ENCODE measurements around the gene CAPG. TPM values are rescaled to one million over a fixed set of nuclear protein-coding genes. Genes with fewer than 3 reads are reported as not detected.

CAPG gene
- total and polyA plus RNA-seq, 2 of the 4 experiments (the other 2 are of a cell fraction), result 79.9 to 98.3 TPM

DNA sequence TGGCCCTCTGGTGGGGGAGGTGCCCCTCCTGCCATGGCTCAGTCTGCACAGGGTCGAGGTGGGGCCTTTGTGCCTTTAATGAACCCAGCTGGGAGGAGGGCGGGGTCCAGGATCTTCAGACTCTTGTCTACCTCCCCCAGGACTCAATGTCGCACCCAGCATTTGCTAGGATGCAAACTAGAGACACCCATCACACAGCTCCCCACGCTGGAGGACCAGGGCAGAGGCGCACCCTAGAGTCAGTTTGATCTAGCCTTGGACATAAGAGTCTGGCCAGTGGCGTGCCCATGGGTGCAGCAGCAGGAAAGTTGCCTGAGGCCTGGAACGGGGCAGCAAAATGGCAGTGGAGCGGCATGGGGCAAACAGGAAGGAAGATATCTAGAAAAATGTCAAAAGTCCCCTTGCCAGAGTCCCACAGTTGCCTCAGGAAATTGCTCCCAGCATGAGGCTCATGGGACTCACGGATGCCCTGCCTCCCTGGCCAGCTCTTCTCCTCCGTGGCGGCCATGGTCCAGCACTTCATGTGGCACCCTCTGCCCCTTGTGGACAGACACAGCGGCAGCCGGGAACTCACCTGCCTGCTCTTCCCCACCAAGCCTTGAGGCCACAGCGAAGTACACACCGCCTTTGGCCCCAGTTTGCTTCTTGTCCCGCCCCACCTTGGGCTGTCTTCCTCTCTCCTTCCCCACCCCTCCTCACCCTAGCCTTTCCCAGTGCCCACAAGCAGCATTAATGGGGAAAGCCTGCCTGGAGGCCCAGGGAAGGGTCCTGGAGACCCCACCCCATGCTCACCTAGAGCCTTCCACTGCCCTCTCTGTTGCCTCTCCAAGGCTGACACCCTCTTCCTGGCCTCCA lies 26.0 kb upstream of the CAPG start:
- H2AFZ ChIP-seq (replicated peaks; ENCODE audit: low read length, poor library complexity), result peak overlapping the region; percentile 45
- peak overlapping the region; percentile 89 for H2AK5ac ChIP-seq (ENCODE audit: low read depth, low read length)
- H4K8ac ChIP-seq (ENCODE audit: low read depth in 2 of 2, low read length in 2 of 2), result peak overlapping the region; percentile 89 to 95; a peak in 2 of 4 replicates
- peak overlapping the region; percentile 77; the same call in 1 of the 2 replicates for H3K27ac ChIP-seq (ENCODE audit: insufficient read depth, low read length)
- peak overlapping the region; percentile 81 for H4K91ac ChIP-seq (ENCODE audit: insufficient read depth, low read depth, low read length)
- H3K14ac ChIP-seq (replicated peaks; ENCODE audit: low read depth, low read length), result peak overlapping the region; percentile 59; the same call in 1 of the 2 replicates
- peaks cover 29% of the 10 kb centered on the region for H3K4me1 ChIP-seq (ENCODE audit: control insufficient read depth, insufficient read depth, low read length)
- H2BK15ac ChIP-seq (ENCODE audit: low read depth, low read length), result peak overlapping the region; percentile 79; the same call in 2 of the 3 replicates
- no peak overlapping the region for H3K4me2 ChIP-seq (ENCODE audit: low read depth, low read length)
- peak overlapping the region; percentile 54 for H2BK20ac ChIP-seq (ENCODE audit: low read depth, low read length)
- peaks cover 0 to 10% of the 10 kb centered on the region in 2 experiments; a peak in 1 of 4 replicates for H3K79me1 ChIP-seq (ENCODE audit: low read depth in 1 of 2, low read length in 2 of 2)
- POLR2A ChIA-PET (ENCODE audit: unreplicated experiment), result no interaction called here
- peak overlapping the region; percentile 73 for H2BK5ac ChIP-seq (ENCODE audit: low read depth, low read length, poor library complexity, severe bottlenecking)
- H4K5ac ChIP-seq (ENCODE audit: low read depth, low read length), result peak overlapping the region; percentile 87; the same call in 1 of the 2 replicates
- H3K27me3 ChIP-seq (ENCODE audit: control insufficient read depth, insufficient read depth, low read length), result no peaks in the 10 kb centered on the region
- in situ Hi-C loops (cut with MboI; ENCODE audit: low sequenced_read_pairs), result no loop called here
- H3K9me3 ChIP-seq (ENCODE audit: control insufficient read depth, insufficient read depth, low read length), result no peaks in the 10 kb centered on the region
- H3K4ac ChIP-seq (ENCODE audit: low read depth, low read length), result peak overlapping the region; percentile 94
- H3K36me3 ChIP-seq (ENCODE audit: control insufficient read depth, insufficient read depth, low read length), result no peaks in the 10 kb centered on the region
- 93% methylated on average over 10 of the region's 16 CpGs; no CpG with 5 or more reads in 1 of the 2 experiments for WGBS, 2 experiments (ENCODE audit: extremely low coverage in 2 of 2, insufficient read length in 1 of 2)
- no peak overlapping the region; the same call in 1 of the 2 replicates for H3K18ac ChIP-seq (ENCODE audit: low read depth, low read length)
- peak overlapping the region; percentile 86 for H2AK9ac ChIP-seq (replicated peaks; ENCODE audit: low read depth, low read length, poor library complexity)
- dilution Hi-C loops (cut with HindIII; ENCODE audit: low sequenced_read_pairs, unreplicated experiment), result no loop called here
- no peak overlapping the region for H3K9ac ChIP-seq (ENCODE audit: low read depth, low read length)
- no peak for TF ChIP-seq CHD1 (IDR thresholded peaks at IDR 0.05; ENCODE audit: low read depth, low read length)
- TF ChIP-seq RFX5 (IDR thresholded peaks at IDR 0.05; ENCODE audit: low read depth, low read length), result no peak
- no peak for TF ChIP-seq RAD21 (IDR thresholded peaks at IDR 0.05; ENCODE audit: low read length)
- TF ChIP-seq MAZ (IDR thresholded peaks at IDR 0.05; ENCODE audit: borderline replicate concordance, low read depth, low read length), result no peak
- TF ChIP-seq MAFK (IDR thresholded peaks at IDR 0.05; ENCODE audit: low read depth, low read length), result no peak
- BruUV-seq (replicated peaks), result no TSS peak
- DNase-seq, result no peak
- H2BK120ac ChIP-seq (ENCODE audit: low read depth, low read length), result peak overlapping the region; percentile 85
- no peak for ATAC-seq (ENCODE audit: low read depth)
- H3K56ac ChIP-seq (ENCODE audit: extremely low read depth, insufficient read depth, low read length), result no peak overlapping the region
- H3K4me3 ChIP-seq (ENCODE audit: insufficient read depth, low read depth, low read length), result no peak overlapping the region
- 0 out of 2 replicates have a peak overlapping the region, but pooled peaks have one; percentile 54 for H3K23ac ChIP-seq (ENCODE audit: low read depth, low read length)
- CTCF ChIA-PET, result no interaction called here
- intact Hi-C loops (cut with micrococcal nuclease), result no loop called here
- peaks cover 19% of the 10 kb centered on the region; the same call in 1 of the 2 replicates for H3K9me1 ChIP-seq (ENCODE audit: insufficient read depth, low read length)
- no peaks in the 10 kb centered on the region for H4K20me1 ChIP-seq (ENCODE audit: insufficient read depth, low read length)

Measured in IMR-90 (cell line).